Activated CD8-positive, alpha-beta T cell treated with anti-CD3 and anti-CD28 coated beads for 36 hours (primary cell): ENCODE results near the gene CCDC12. TPM values are rescaled to one million over a fixed set of nuclear protein-coding genes. Genes with fewer than 3 reads are reported as not detected.

ENCODE experiments used
- ATAC-seq: fragments of 200-7000 bp; cut with Tn5 transposase; one replicate; pipeline ENCODE4 v1.10.0; 2021; ENCODE audit warnings: mild to moderate bottlenecking, moderate library complexity
- CTCF ChIA-PET: fragments of 350-600 bp; sonication (Branson Sonifier 250); formaldehyde crosslinking; loops from one replicate; lab custom pipeline; 2021; ENCODE audit warnings: antibody characterized with exemption; lab: Charles Lee
- POLR2A ChIA-PET: fragments of 350-600 bp; sonication (Branson Sonifier 250); formaldehyde crosslinking; loops from one replicate; lab custom pipeline; 2021; ENCODE audit warnings: antibody characterized with exemption; lab: Charles Lee
- DNase-seq: peaks from one replicate; pipeline ENCODE4 v3.0.0-alpha.2; 2020
- H3K27ac Mint-ChIP-seq: one replicate; pipeline ENCODE4 v1.8.0; 2021; ENCODE audit warnings: mild to moderate bottlenecking, mixed read lengths
- H3K27me3 Mint-ChIP-seq: one replicate; pipeline ENCODE4 v1.8.0; 2021; ENCODE audit warnings: mixed read lengths
- H3K36me3 Mint-ChIP-seq: one replicate; pipeline ENCODE4 v1.8.0; 2021; ENCODE audit warnings: low read depth, mixed read lengths
- H3K4me1 Mint-ChIP-seq: one replicate; pipeline ENCODE4 v1.8.0; 2021; ENCODE audit warnings: low read depth, mixed read lengths
- H3K4me3 Mint-ChIP-seq: one replicate; pipeline ENCODE4 v1.8.0; 2021; ENCODE audit warnings: mild to moderate bottlenecking, moderate library complexity, mixed read lengths
- H3K9me3 Mint-ChIP-seq: one replicate; pipeline ENCODE4 v1.8.0; 2021; ENCODE audit warnings: mixed read lengths
- intact Hi-C: fragments of 100-400 bp; cut with micrococcal nuclease; formaldehyde crosslinking; loops from one replicate; pipeline ENCODE4 v1.10.0; 2022
- total RNA-seq, 2 experiments: library from RNA; stranded (reverse); gene quantifications; one replicate each; pipeline ENCODE4 v1.2.3, GENCODE V29; 2021
- TF ChIP-seq, protein P1 (sequence below): fragments of 200-600 bp; IDR thresholded peaks from one replicate; pipeline ENCODE4 v1.8.0; 2022; ENCODE audit warnings: antibody characterized with exemption, mild to moderate bottlenecking

Gene CCDC12
- total RNA-seq, 2 experiments from 2014 or later = 51.2 to 51.6 TPM

DNA sequence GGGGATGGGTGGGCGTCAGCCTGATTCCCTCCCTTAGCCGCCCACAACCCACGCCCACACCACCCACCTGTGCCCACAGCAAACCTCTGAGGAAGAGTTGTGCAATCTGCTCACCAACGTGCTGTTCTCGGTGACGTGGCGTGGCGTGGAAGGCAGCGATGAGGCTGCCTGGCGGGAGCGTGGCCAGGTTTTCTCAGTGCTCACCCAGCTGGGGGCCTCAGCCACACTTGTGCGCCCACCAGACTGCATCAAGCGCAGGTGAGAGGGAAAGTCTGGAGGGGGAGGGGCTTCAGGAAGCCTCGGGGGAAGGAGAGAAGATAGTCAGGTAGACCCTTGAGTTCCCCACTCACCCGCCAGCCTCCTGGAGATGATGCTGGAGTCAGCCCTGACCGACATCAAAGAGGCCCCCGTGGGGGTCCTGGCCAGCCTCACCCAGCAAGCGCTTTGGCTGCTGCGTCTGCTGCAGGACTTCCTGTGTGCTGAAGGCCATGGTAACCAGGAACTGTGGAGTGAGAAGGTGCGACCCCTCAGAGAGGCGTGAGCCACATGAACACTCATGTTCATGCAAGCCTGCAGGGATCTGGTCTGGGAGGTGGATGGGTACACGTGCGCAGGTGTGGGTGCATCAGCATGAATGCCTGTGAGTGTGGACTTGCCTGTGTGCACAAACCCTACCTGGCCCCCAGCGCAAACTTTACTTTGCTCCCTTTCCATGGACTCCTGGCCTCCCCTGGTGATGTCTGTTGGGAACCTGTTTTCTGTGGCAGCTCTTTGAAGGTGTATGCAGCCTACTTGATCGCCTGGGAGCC is 24.6 kb upstream of the CCDC12 start:
- H3K4me1 Mint-ChIP-seq = peaks cover 21% of the 10 kb centered on the region
- H3K9me3 Mint-ChIP-seq = no peaks in the 10 kb centered on the region
- ATAC-seq (no peak), DNase-seq (no peak)
- intact Hi-C loops = no loop called here
- H3K4me3 Mint-ChIP-seq = no peak overlapping the region
- peaks cover 28% of the 10 kb centered on the region for H3K36me3 Mint-ChIP-seq
- CTCF ChIA-PET = no interaction called here
- POLR2A ChIA-PET = no interaction called here
- H3K27me3 Mint-ChIP-seq = no peaks in the 10 kb centered on the region
- TF ChIP-seq, protein P1, sequence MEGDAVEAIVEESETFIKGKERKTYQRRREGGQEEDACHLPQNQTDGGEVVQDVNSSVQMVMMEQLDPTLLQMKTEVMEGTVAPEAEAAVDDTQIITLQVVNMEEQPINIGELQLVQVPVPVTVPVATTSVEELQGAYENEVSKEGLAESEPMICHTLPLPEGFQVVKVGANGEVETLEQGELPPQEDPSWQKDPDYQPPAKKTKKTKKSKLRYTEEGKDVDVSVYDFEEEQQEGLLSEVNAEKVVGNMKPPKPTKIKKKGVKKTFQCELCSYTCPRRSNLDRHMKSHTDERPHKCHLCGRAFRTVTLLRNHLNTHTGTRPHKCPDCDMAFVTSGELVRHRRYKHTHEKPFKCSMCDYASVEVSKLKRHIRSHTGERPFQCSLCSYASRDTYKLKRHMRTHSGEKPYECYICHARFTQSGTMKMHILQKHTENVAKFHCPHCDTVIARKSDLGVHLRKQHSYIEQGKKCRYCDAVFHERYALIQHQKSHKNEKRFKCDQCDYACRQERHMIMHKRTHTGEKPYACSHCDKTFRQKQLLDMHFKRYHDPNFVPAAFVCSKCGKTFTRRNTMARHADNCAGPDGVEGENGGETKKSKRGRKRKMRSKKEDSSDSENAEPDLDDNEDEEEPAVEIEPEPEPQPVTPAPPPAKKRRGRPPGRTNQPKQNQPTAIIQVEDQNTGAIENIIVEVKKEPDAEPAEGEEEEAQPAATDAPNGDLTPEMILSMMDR = no peak
- H3K27ac Mint-ChIP-seq = no peak overlapping the region

DNA sequence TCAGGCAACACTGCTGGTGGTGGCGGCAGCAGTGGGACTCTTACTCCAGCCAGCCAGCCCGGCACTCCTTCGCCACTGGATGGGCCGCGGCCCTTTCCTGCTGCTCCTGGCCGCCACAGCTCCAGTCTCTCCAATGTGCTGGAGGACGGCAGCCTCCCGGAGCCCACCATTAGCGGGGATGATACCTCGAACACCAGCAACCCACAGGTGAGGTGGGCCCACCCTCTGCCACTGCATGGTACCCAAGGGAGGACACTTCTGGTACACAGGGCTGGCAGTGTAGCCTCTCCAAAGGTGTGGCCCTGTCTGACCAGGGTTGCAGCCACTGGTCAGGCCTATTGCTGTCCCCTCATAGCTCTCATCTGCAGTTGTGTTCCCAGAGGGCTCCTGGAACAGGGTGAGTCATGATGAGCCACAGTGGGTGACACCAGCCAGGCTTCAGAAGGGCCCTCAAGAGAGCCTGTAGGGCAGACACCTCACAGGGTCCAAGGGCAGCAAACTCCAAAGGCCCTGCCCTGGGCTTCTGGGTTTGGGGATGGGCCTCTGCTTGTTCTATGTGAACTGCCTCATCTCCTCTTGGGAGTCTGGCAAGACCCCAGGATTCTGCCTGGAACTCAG is 23.8 kb upstream of the CCDC12 start:
- H3K9me3 Mint-ChIP-seq = no peaks in the 10 kb centered on the region
- ATAC-seq = peak; percentile 25
- H3K36me3 Mint-ChIP-seq = peaks cover 30% of the 10 kb centered on the region
- H3K4me1 Mint-ChIP-seq = peaks cover 21% of the 10 kb centered on the region
- no peaks in the 10 kb centered on the region for H3K27me3 Mint-ChIP-seq
- TF ChIP-seq, protein P1 = no peak
- POLR2A ChIA-PET = interaction anchor here (1.7 kb wide), 1 partner anchor 9 kb away, joined by 6 read pairs; no protein-coding TSS in a partner anchor
- intact Hi-C loops = no loop called here
- no peak overlapping the region for H3K27ac Mint-ChIP-seq
- CTCF ChIA-PET = interaction anchor here (1.4 kb wide), 1 partner anchor 86 kb away, joined by 3 read pairs; no protein-coding TSS in a partner anchor
- DNase-seq = no peak
- no peak overlapping the region for H3K4me3 Mint-ChIP-seq

DNA sequence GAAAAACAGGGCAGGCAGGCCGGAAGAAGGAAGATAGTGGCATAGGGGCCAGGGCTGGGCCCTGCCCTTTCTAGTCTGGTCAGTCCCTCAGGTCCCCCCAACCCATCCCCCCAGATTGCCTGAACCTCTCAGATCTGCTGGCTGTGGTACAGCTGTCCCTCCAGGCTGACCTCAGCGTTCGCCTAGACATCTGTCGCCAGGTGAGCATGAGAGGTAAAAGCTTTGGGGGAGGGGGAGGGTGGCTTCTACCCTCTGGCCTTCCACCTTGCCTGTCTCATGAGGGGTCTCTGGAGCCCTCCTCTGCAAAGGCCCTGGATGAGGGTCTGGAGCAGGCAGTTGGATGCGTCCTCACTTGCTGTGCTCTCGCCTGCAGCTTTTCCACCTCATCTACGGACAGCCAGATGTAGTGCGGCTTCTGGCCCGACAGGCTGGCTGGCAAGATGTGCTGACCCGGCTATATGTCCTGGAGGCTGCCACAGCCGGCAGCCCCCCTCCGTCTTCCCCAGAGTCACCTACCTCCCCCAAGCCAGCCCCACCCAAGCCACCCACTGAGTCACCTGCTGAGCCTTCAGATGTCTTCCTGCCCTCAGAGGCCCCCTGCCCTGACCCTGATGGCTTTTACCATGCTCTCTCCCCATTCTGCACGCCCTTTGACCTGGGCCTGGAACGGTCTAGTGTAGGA is 23.1 kb upstream of the CCDC12 start:
- Mint-ChIP-seq H3K36me3 (peaks cover 30% of the 10 kb centered on the region), H3K27me3 (no peaks in the 10 kb centered on the region), H3K27ac (no peak overlapping the region), H3K4me1 (peaks cover 21% of the 10 kb centered on the region), H3K9me3 (no peaks in the 10 kb centered on the region), H3K4me3 (no peak overlapping the region)
- TF ChIP-seq, protein P1 = no peak
- ChIA-PET CTCF (interaction anchor here (1.0 to 2.7 kb wide), 5 partner anchors 42 to 140 kb away, joined by 3 to 17 read pairs (median 4); no protein-coding TSS in a partner anchor), POLR2A (interaction anchor here (1.1 to 1.7 kb wide), 3 partner anchors 8 to 197 kb away, joined by 3 to 6 read pairs (median 4); no protein-coding TSS in a partner anchor)
- ATAC-seq = no peak
- intact Hi-C loops = loop anchor here (5.0 kb wide), 1 partner anchor 77 kb away; no protein-coding TSS in a partner anchor
- no peak for DNase-seq

DNA sequence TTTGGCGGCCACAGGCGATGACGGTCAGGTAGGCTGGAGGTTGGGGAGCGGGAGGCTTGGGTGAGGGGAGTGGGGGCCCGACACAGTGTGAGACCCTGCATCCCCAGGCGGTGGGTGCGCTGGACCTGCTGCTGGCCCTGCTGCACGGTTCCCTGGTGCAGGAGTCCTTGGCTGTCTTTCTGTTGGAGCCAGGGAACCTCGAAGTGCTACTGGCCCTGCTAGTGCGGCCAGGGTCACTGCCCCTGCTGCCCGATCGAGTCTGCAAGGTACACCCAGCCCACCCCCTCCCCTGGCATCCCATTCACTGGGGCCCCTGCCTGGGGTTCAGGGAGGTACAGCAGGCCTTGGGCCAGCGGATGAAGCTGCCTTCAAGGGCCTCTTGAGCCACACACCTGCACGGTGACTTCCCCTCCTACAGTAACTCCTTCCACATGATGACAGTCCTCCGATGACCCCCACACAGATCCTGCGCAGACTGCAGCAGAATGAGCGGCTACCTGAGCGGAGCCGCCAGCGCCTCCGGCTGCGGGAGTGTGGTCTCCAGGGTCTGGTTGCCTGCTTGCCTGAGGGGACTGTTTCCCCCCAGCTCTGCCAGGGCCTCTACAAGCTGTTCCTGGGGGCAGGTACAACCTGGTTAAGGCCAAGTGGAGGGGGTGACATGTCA is 22.4 kb upstream of the CCDC12 start:
- ChIA-PET POLR2A (interaction anchor here (1.1 to 1.7 kb wide), 3 partner anchors 9 to 198 kb away, joined by 3 to 6 read pairs (median 4); no protein-coding TSS in a partner anchor), CTCF (interaction anchor here (0.8 to 2.7 kb wide), 11 partner anchors 8 to 139 kb away, joined by 3 to 17 read pairs (median 4); no protein-coding TSS in a partner anchor)
- peaks cover 24% of the 10 kb centered on the region for H3K36me3 Mint-ChIP-seq
- TF ChIP-seq, protein P1 = peak; percentile 27
- H3K4me3 Mint-ChIP-seq = no peak overlapping the region
- intact Hi-C loops = loop anchor here (5.0 kb wide), 1 partner anchor 77 kb away; no protein-coding TSS in a partner anchor
- H3K9me3 Mint-ChIP-seq = no peaks in the 10 kb centered on the region
- no peaks in the 10 kb centered on the region for H3K27me3 Mint-ChIP-seq
- no peak for ATAC-seq
- no peak overlapping the region for H3K27ac Mint-ChIP-seq
- no peak for DNase-seq
- peaks cover 21% of the 10 kb centered on the region for H3K4me1 Mint-ChIP-seq
